Measurements from ENCODE around the gene MAT1A. TPM values are rescaled to one million over a fixed set of nuclear protein-coding genes. Genes with fewer than 3 reads are reported as not detected.

MAT1A gene
- total and polyA plus RNA-seq, 2 experiments from 2014 or later: 38.3 to 62.1 TPM

DNA sequence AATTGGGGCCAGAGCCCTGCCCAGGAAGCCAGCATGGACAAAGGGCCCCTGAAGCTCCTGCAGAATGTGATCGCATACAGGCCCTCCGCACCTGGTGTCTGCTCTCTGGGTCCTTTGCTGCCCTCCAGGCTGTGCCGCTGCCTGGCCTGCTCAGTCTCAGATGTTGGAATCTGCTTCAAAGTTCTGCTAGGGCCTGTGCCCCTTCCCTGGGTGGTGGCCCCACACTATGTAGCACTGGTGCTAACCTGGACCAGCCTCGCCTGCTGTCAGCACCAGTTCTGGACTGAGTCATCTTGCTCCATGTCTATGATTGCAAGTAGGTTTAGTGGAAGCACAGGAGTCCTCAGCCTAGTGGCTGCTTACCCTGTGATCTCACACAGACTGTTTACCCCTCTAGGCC is 6.3 kb downstream of the MAT1A start:
- H3K27me3 ChIP-seq: no peaks in the 10 kb centered on the region

GRCh38 chr10:80281784-80282765 is 7.4 kb downstream of the MAT1A start:
- no peaks in the 10 kb centered on the region for H4K20me1 ChIP-seq (ENCODE audit: insufficient read depth, poor library complexity, severe bottlenecking)
- WGBS (ENCODE audit: low lambda C conversion rate, missing lambda C conversion rate): 69% methylated on average over 9 of the region's 9 CpGs
- peaks cover 6% of the 10 kb centered on the region for H3K4me1 ChIP-seq (ENCODE audit: insufficient read depth)
- H3K4me3 ChIP-seq: no peak overlapping the region
- no peaks in the 10 kb centered on the region for H3K9me2 ChIP-seq (replicated peaks; ENCODE audit: insufficient read depth)
- TF ChIP-seq EZH2phosphoT487 (IDR thresholded peaks at IDR 0.05; ENCODE audit: low read depth, severe bottlenecking, unreplicated experiment) (no peak), CTCF (IDR thresholded peaks at IDR 0.05; ENCODE audit: poor library complexity) (no peak), EZH2 (IDR thresholded peaks at IDR 0.05; ENCODE audit: borderline replicate concordance) (no peak)
- no peak overlapping the region for H2AFZ ChIP-seq
- DNase-seq (ENCODE audit: low spot score): peak; percentile 9
- H3K4me2 ChIP-seq: no peak overlapping the region
- H3K27me3 ChIP-seq: no peaks in the 10 kb centered on the region
- H3K79me2 ChIP-seq: no peaks in the 10 kb centered on the region
- H3K27ac ChIP-seq: no peak overlapping the region
- no peaks in the 10 kb centered on the region for H3K36me3 ChIP-seq (replicated peaks; ENCODE audit: insufficient read depth, low read depth)
- H3K9me3 ChIP-seq (ENCODE audit: low read depth): no peaks in the 10 kb centered on the region

More for the DNA sequence above, 6.3 kb downstream of the MAT1A start:
- H3K9me2 ChIP-seq (replicated peaks; ENCODE audit: insufficient read depth): no peaks in the 10 kb centered on the region
- peak; percentile 11 for DNase-seq (ENCODE audit: low spot score)
- H3K9me3 ChIP-seq (ENCODE audit: low read depth): no peaks in the 10 kb centered on the region
- no peak overlapping the region for H2AFZ ChIP-seq
- no peaks in the 10 kb centered on the region for H3K36me3 ChIP-seq (replicated peaks; ENCODE audit: insufficient read depth, low read depth)
- H3K4me2 ChIP-seq: no peak overlapping the region
- H3K27ac ChIP-seq: no peak overlapping the region
- H4K20me1 ChIP-seq (ENCODE audit: insufficient read depth, poor library complexity, severe bottlenecking): no peaks in the 10 kb centered on the region
- H3K79me2 ChIP-seq: no peaks in the 10 kb centered on the region
- TF ChIP-seq EZH2phosphoT487 (IDR thresholded peaks at IDR 0.05; ENCODE audit: low read depth, severe bottlenecking, unreplicated experiment) (no peak), CTCF (IDR thresholded peaks at IDR 0.05; ENCODE audit: poor library complexity) (no peak), EZH2 (IDR thresholded peaks at IDR 0.05; ENCODE audit: borderline replicate concordance) (no peak)
- no peak overlapping the region for H3K4me3 ChIP-seq
- peaks cover 2% of the 10 kb centered on the region for H3K4me1 ChIP-seq (ENCODE audit: insufficient read depth)
- 95% methylated on average over 4 of the region's 4 CpGs for WGBS (ENCODE audit: low lambda C conversion rate, missing lambda C conversion rate)

DNA sequence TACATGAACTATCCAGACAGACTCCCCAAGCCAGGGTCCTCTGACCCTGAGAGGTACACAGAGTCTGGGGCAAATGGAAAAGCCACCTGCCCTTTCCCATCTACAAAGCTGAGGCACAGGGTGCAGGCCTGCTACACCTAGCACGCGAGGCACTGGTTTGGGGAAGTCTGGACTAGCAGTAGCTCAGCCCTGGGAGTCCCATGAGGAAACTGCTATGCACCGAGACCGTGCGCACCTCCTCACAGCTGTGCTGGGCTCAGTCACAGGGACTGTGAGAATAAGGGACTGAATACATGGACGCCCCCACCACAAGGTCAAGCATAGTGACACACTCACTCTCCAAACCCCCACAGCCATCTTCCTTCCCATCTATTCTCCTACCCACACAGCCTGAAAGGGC is 8.2 kb downstream of the MAT1A start:
- Histone ChIP-seq H3K36me3 (replicated peaks; ENCODE audit: insufficient read depth, low read depth) (no peaks in the 10 kb centered on the region), H3K27ac (no peak overlapping the region), H3K27me3 (no peaks in the 10 kb centered on the region), H3K79me2 (no peaks in the 10 kb centered on the region), H3K4me2 (no peak overlapping the region), H2AFZ (no peak overlapping the region), H3K4me1 (ENCODE audit: insufficient read depth) (peaks cover 6% of the 10 kb centered on the region), H3K9me2 (replicated peaks; ENCODE audit: insufficient read depth) (no peaks in the 10 kb centered on the region), H4K20me1 (ENCODE audit: insufficient read depth, poor library complexity, severe bottlenecking) (no peaks in the 10 kb centered on the region), H3K4me3 (no peak overlapping the region), H3K9me3 (ENCODE audit: low read depth) (no peaks in the 10 kb centered on the region)
- TF ChIP-seq CTCF (IDR thresholded peaks at IDR 0.05; ENCODE audit: poor library complexity) (no peak), EZH2phosphoT487 (IDR thresholded peaks at IDR 0.05; ENCODE audit: low read depth, severe bottlenecking, unreplicated experiment) (no peak), EZH2 (IDR thresholded peaks at IDR 0.05; ENCODE audit: borderline replicate concordance) (no peak)
- WGBS (ENCODE audit: low lambda C conversion rate, missing lambda C conversion rate): 93% methylated on average over 6 of the region's 6 CpGs
- DNase-seq (ENCODE audit: low spot score): no peak

All from hepatocyte (in vitro differentiated cells).